Activated CD8-positive, alpha-beta memory T cell treated with anti-CD3 and anti-CD28 coated beads, Interleukin-2, amount 10 ng/mL, durations not matched to agents 7 days and 5 days (primary cell): ENCODE results near the gene GPR17. TPM values are rescaled to one million over a fixed set of nuclear protein-coding genes. Genes with fewer than 3 reads are reported as not detected.

Source experiments
- ATAC-seq: fragments of 150-1000 bp; cut with Tn5 transposase; one replicate; pipeline ENCODE4 v1.10.0; 2021; ENCODE audit warnings: moderate library complexity
- CTCF ChIA-PET: fragments of 350-600 bp; sonication (Branson Sonifier 250); formaldehyde crosslinking; loops from one replicate; lab custom pipeline; 2021; ENCODE audit warnings: antibody characterized with exemption; lab: Charles Lee
- DNase-seq: peaks from one replicate; pipeline ENCODE4 v3.0.0-alpha.2; 2020
- H3K27ac Mint-ChIP-seq: one replicate; pipeline ENCODE4 v1.8.0; 2021; ENCODE audit warnings: mild to moderate bottlenecking, mixed read lengths
- H3K27me3 Mint-ChIP-seq: one replicate; pipeline ENCODE4 v1.8.0; 2021; ENCODE audit warnings: mixed read lengths
- H3K36me3 Mint-ChIP-seq: one replicate; pipeline ENCODE4 v1.8.0; 2021; ENCODE audit warnings: mild to moderate bottlenecking, mixed read lengths
- H3K4me1 Mint-ChIP-seq: one replicate; pipeline ENCODE4 v1.8.0; 2021; ENCODE audit warnings: mixed read lengths
- H3K4me3 Mint-ChIP-seq: one replicate; pipeline ENCODE4 v1.8.0; 2021; ENCODE audit warnings: mild to moderate bottlenecking, moderate library complexity, mixed read lengths
- H3K9me3 Mint-ChIP-seq: one replicate; pipeline ENCODE4 v1.8.0; 2022; ENCODE audit warnings: low read depth, mixed read lengths
- total RNA-seq, 2 experiments: library from RNA; stranded (reverse); gene quantifications; one replicate each; pipeline ENCODE4 v1.2.3, GENCODE V29; 2021

Gene GPR17
- total RNA-seq, 2 experiments from 2014 or later, result not detected

GRCh38 chr2:127651971-127652550 lies 6.1 kb downstream of the GPR17 start:
- H3K9me3 Mint-ChIP-seq, result no peaks in the 10 kb centered on the region
- H3K27me3 Mint-ChIP-seq, result no peaks in the 10 kb centered on the region
- ATAC-seq (no peak), DNase-seq (no peak)
- H3K27ac Mint-ChIP-seq, result no peak overlapping the region
- CTCF ChIA-PET, result interaction anchor here (1.6 kb wide), 1 partner anchor 60 kb away, joined by 10 read pairs; no protein-coding TSS in a partner anchor
- peaks cover 7% of the 10 kb centered on the region for H3K4me1 Mint-ChIP-seq
- H3K36me3 Mint-ChIP-seq, result no peaks in the 10 kb centered on the region
- H3K4me3 Mint-ChIP-seq, result no peak overlapping the region

GRCh38 chr2:127652786-127653357 lies 6.9 kb downstream of the GPR17 start:
- Mint-ChIP-seq H3K27ac (no peak overlapping the region), H3K4me3 (no peak overlapping the region), H3K36me3 (no peaks in the 10 kb centered on the region), H3K9me3 (no peaks in the 10 kb centered on the region), H3K27me3 (no peaks in the 10 kb centered on the region), H3K4me1 (peaks cover 7% of the 10 kb centered on the region)
- CTCF ChIA-PET, result interaction anchor here (1.6 kb wide), 1 partner anchor 61 kb away, joined by 10 read pairs; no protein-coding TSS in a partner anchor
- ATAC-seq (no peak), DNase-seq (no peak)

GRCh38 chr2:127653421-127654083 lies 7.6 kb downstream of the GPR17 start:
- Mint-ChIP-seq H3K9me3 (no peaks in the 10 kb centered on the region), H3K4me3 (no peak overlapping the region), H3K27me3 (no peaks in the 10 kb centered on the region), H3K36me3 (no peaks in the 10 kb centered on the region), H3K4me1 (peaks cover 7% of the 10 kb centered on the region), H3K27ac (no peak overlapping the region)
- DNase-seq, result no peak
- CTCF ChIA-PET, result interaction anchor here (1.0 to 1.6 kb wide), 2 partner anchors 62 kb away, joined by 8 to 10 read pairs; no protein-coding TSS in a partner anchor
- no peak for ATAC-seq

- DNase-seq (no peak), ATAC-seq (no peak)
- Mint-ChIP-seq H3K27ac (no peak overlapping the region), H3K4me1 (peaks cover 5% of the 10 kb centered on the region), H3K36me3 (no peaks in the 10 kb centered on the region), H3K27me3 (no peaks in the 10 kb centered on the region), H3K9me3 (no peaks in the 10 kb centered on the region), H3K4me3 (no peak overlapping the region)
- CTCF ChIA-PET, result interaction anchor here (1.0 kb wide), 1 partner anchor 63 kb away, joined by 8 read pairs; no protein-coding TSS in a partner anchor
Observed at GRCh38 chr2:127654084-127654837, 8.3 kb downstream of the GPR17 start.

GRCh38 chr2:127654838-127655175 lies 8.9 kb downstream of the GPR17 start:
- Mint-ChIP-seq H3K4me1 (peaks cover under 1% of the 10 kb centered on the region), H3K36me3 (no peaks in the 10 kb centered on the region), H3K27me3 (no peaks in the 10 kb centered on the region), H3K27ac (no peak overlapping the region), H3K9me3 (no peaks in the 10 kb centered on the region), H3K4me3 (no peak overlapping the region)
- ATAC-seq, result no peak
- DNase-seq, result no peak
- CTCF ChIA-PET, result no interaction called here

- CTCF ChIA-PET, result interaction anchor here (1.2 kb wide), 1 partner anchor 64 kb away, joined by 5 read pairs; no protein-coding TSS in a partner anchor
- peaks cover 1% of the 10 kb centered on the region for H3K4me1 Mint-ChIP-seq
- H3K36me3 Mint-ChIP-seq, result no peaks in the 10 kb centered on the region
- no peak for DNase-seq
- H3K4me3 Mint-ChIP-seq, result no peak overlapping the region
- no peak for ATAC-seq
- no peaks in the 10 kb centered on the region for H3K9me3 Mint-ChIP-seq
- H3K27ac Mint-ChIP-seq, result no peak overlapping the region
- H3K27me3 Mint-ChIP-seq, result no peaks in the 10 kb centered on the region
Observed at GRCh38 chr2:127655209-127656073, 9.5 kb downstream of the GPR17 start.

GRCh38 chr2:127656569-127657231 lies 10.7 kb downstream of the GPR17 start:
- CTCF ChIA-PET, result no interaction called here
- H3K9me3 Mint-ChIP-seq, result no peaks in the 10 kb centered on the region
- H3K27me3 Mint-ChIP-seq, result peaks cover 2% of the 10 kb centered on the region
- no peak for DNase-seq
- peaks cover 1% of the 10 kb centered on the region for H3K4me1 Mint-ChIP-seq
- no peak for ATAC-seq
- H3K27ac Mint-ChIP-seq, result no peak overlapping the region
- no peaks in the 10 kb centered on the region for H3K36me3 Mint-ChIP-seq
- H3K4me3 Mint-ChIP-seq, result no peak overlapping the region

GRCh38 chr2:127657232-127657595 lies 11.3 kb downstream of the GPR17 start:
- no peaks in the 10 kb centered on the region for H3K9me3 Mint-ChIP-seq
- peaks cover 4% of the 10 kb centered on the region for H3K27me3 Mint-ChIP-seq
- DNase-seq (no peak), ATAC-seq (no peak)
- H3K4me1 Mint-ChIP-seq, result peaks cover 1% of the 10 kb centered on the region
- no peaks in the 10 kb centered on the region for H3K36me3 Mint-ChIP-seq
- no peak overlapping the region for H3K27ac Mint-ChIP-seq
- H3K4me3 Mint-ChIP-seq, result no peak overlapping the region
- CTCF ChIA-PET, result no interaction called here

GRCh38 chr2:127658146-127658545 lies 12.2 kb downstream of the GPR17 start:
- CTCF ChIA-PET, result no interaction called here
- Mint-ChIP-seq H3K36me3 (no peaks in the 10 kb centered on the region), H3K9me3 (no peaks in the 10 kb centered on the region), H3K4me1 (peaks cover 1% of the 10 kb centered on the region), H3K27ac (no peak overlapping the region), H3K4me3 (no peak overlapping the region), H3K27me3 (peaks cover 12% of the 10 kb centered on the region)
- DNase-seq (no peak), ATAC-seq (no peak)

GRCh38 chr2:127658641-127659407 lies 12.9 kb downstream of the GPR17 start:
- H3K27ac Mint-ChIP-seq, result no peak overlapping the region

GRCh38 chr2:127659408-127660290 lies 13.7 kb downstream of the GPR17 start:
- Mint-ChIP-seq H3K27me3 (peaks cover 23% of the 10 kb centered on the region), H3K9me3 (no peaks in the 10 kb centered on the region), H3K4me3 (no peak overlapping the region), H3K27ac (no peak overlapping the region), H3K4me1 (peaks cover 1% of the 10 kb centered on the region), H3K36me3 (no peaks in the 10 kb centered on the region)
- CTCF ChIA-PET, result interaction anchor here (0.6 kb wide), 1 partner anchor 674 kb away, joined by 6 read pairs; no protein-coding TSS in a partner anchor
- ATAC-seq, result no peak
- DNase-seq, result no peak

More at GRCh38 chr2:127658641-127659407, 12.9 kb downstream of the GPR17 start:
- DNase-seq, result no peak
- CTCF ChIA-PET, result no interaction called here
- peaks cover 1% of the 10 kb centered on the region for H3K4me1 Mint-ChIP-seq
- no peak overlapping the region for H3K4me3 Mint-ChIP-seq
- ATAC-seq, result no peak
- H3K9me3 Mint-ChIP-seq, result no peaks in the 10 kb centered on the region
- H3K36me3 Mint-ChIP-seq, result no peaks in the 10 kb centered on the region
- H3K27me3 Mint-ChIP-seq, result peaks cover 18% of the 10 kb centered on the region
